Measurements from ENCODE around the gene STAT3. TPM values are rescaled to one million over a fixed set of nuclear protein-coding genes. Genes with fewer than 3 reads are reported as not detected.

Gene STAT3
- total RNA-seq, 1 donor from 2014 or later = 181 TPM

- Histone ChIP-seq H3K4me3 (peak overlapping the region; percentile 82 to 88), H3K9me3 (no peaks in the 10 kb centered on the region), H3K36me3 (peaks cover 8 to 10% of the 10 kb centered on the region in 2 donors), H3K4me1 (peaks cover 16 to 21% of the 10 kb centered on the region in 2 donors), H3K27ac (peak overlapping the region; percentile 90 to 94), H3K27me3 (no peaks in the 10 kb centered on the region)
- DNase-seq (ENCODE audit: low spot score in 2 of 2) = peak in 1 of 2 donors; percentile 71
- intact Hi-C loops (cut with DNase I) = no loop called here
- TF ChIP-seq, protein P1, sequence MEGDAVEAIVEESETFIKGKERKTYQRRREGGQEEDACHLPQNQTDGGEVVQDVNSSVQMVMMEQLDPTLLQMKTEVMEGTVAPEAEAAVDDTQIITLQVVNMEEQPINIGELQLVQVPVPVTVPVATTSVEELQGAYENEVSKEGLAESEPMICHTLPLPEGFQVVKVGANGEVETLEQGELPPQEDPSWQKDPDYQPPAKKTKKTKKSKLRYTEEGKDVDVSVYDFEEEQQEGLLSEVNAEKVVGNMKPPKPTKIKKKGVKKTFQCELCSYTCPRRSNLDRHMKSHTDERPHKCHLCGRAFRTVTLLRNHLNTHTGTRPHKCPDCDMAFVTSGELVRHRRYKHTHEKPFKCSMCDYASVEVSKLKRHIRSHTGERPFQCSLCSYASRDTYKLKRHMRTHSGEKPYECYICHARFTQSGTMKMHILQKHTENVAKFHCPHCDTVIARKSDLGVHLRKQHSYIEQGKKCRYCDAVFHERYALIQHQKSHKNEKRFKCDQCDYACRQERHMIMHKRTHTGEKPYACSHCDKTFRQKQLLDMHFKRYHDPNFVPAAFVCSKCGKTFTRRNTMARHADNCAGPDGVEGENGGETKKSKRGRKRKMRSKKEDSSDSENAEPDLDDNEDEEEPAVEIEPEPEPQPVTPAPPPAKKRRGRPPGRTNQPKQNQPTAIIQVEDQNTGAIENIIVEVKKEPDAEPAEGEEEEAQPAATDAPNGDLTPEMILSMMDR (IDR thresholded peaks at IDR 0.05) = no peak
Observed at GRCh38 chr17:42288803-42289610, 99.2 kb downstream of the STAT3 start.

DNA sequence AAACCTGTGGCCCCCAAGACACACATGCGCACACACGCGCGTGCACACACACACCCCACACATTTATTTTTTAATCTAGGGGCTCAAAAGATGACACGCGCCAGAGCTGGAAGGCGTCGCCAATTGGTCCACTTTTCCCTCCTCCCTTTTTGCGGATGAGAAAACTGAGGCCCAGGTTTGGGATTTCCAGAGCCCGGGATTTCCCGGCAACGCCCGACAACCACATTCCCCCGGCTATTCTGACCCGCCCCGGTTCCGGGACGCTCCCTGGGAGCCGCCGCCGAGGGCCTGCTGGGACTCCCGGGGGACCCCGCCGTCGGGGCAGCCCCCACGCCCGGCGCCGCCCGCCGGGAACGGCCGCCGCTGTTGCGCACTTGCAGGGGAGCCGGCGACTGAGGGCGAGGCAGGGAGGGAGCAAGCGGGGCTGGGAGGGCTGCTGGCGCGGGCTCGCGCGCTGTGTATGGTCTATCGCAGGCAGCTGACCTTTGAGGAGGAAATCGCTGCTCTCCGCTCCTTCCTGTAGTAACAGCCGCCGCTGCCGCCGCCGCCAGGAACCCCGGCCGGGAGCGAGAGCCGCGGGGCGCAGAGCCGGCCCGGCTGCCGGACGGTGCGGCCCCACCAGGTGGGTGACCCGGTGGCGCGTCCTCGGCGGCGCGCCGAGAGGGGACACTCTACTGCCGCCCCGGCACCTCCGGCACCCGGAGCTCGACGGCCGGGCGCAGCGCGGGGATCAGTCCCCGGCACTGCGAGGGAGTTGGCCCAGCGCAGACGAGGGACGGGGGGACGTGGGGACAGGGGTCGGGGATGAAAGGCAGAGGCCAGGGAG lies 100.1 kb downstream of the STAT3 start, which contains the start of gene STAT5A:
STAT5A (plus strand) TSS at position 522 of the 826 bp plus-strand sequence. CDS start 914 bp downstream, outside the sequence.
- intact Hi-C loops (cut with DNase I) = no loop called here
- H3K4me3 ChIP-seq = peak within 1 kb of the TSS; percentile 82 to 88
- no peaks in the 10 kb centered on the region for H3K9me3 ChIP-seq
- peaks cover 16 to 21% of the 10 kb centered on the region in 2 donors for H3K4me1 ChIP-seq
- peak within 1 kb of the TSS; percentile 90 to 94 for H3K27ac ChIP-seq
- no peaks in the 10 kb centered on the region for H3K27me3 ChIP-seq
- DNase-seq (ENCODE audit: low spot score in 2 of 2) = peak; percentile 74 to 95
- TF ChIP-seq, protein P1 (IDR thresholded peaks at IDR 0.05) = peak in 1 of 3 experiments; percentile 17
- peaks cover 8 to 10% of the 10 kb centered on the region in 2 donors for H3K36me3 ChIP-seq

DNA sequence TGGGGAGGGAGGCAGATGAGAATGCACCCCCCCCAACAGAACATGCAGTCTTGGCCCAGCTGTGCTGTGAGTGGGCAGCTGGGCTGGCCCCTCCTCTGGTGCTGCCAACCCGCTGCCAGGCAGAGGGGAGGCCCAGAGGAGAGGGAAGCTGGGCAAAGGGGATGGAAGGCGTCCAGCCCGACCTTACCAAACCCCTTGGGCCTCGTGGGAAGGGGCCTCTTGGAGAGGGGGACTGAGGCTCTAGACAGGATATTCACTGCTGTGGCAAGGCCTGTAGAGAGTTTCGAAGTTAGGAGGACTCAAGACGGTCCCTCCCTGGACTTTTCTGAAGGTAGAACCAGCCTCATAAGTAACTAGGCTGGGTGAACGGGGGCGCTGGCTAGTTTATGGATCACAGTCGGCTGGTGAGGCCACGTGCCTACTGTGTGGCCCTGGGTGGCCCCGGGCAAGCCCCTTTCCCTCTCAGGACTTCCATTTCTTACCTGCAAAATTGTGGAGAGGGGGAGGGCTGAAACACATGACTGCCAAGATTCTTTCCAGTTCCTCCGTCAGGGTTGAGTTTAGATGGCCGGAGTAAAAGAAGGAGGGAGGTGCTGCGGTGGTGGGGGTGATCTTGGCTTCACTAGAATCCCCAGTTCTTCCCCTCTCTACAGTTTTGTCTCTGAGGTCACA lies 100.8 kb downstream of the STAT3 start:
- H3K4me3 ChIP-seq = peak overlapping the region; percentile 82 to 88
- TF ChIP-seq, protein P1 (IDR thresholded peaks at IDR 0.05) = no peak
- intact Hi-C loops (cut with DNase I) = no loop called here
- H3K27ac ChIP-seq = peak overlapping the region; percentile 90 to 94
- H3K9me3 ChIP-seq = no peaks in the 10 kb centered on the region
- H3K36me3 ChIP-seq = peaks cover 4 to 7% of the 10 kb centered on the region in 2 donors
- DNase-seq (ENCODE audit: low spot score in 2 of 2) = peak in 1 of 2 donors; percentile 88
- peaks cover 16 to 21% of the 10 kb centered on the region in 2 donors for H3K4me1 ChIP-seq
- no peaks in the 10 kb centered on the region for H3K27me3 ChIP-seq

DNA sequence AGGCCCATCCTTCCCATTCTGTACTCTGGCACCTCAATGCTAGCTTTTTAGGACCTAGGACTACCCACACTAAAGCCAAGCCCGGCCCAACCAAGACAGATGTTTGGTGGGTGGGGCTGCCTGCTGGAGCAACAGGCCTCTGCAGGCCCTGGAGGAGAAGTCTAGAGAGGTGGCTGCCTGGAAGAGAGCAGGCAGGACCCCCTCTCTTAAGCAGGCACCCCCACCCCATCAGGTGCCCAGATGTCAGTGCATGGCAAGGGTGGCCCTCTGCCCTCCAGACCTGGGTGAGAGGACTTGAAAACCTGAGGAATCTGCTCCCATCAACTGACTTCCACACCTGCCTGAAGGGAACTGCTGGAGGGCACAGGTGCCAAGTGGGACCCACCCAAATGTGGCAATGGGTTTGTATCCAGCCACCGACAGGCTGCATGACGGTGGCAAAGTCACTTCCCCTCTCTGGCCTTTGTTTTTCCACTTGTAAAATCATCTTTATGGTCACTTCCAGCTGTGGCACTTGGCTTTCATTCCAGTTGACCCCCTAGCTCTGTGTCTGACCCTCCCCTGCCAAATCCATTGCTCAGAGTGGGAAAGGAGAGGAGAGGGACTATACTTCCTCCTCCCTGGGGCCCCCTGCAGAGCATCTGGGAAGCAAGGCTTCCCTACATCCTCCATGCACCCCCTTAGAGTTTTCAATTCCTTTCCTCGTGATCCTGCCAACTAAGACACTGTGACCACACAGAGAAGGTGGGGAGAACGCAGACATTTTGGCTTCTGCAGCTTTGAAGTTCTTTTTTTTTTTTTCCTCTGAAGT lies 101.6 kb downstream of the STAT3 start:
- TF ChIP-seq, protein P1 (IDR thresholded peaks at IDR 0.05) = no peak
- peak overlapping the region; percentile 90 to 94 for H3K27ac ChIP-seq
- H3K9me3 ChIP-seq = no peaks in the 10 kb centered on the region
- peak in 1 of 2 donors; percentile 62 for DNase-seq (ENCODE audit: low spot score in 2 of 2)
- no peaks in the 10 kb centered on the region for H3K36me3 ChIP-seq
- no peaks in the 10 kb centered on the region for H3K27me3 ChIP-seq
- peak overlapping the region; percentile 82 to 88 for H3K4me3 ChIP-seq
- H3K4me1 ChIP-seq = peaks cover 16 to 21% of the 10 kb centered on the region in 2 donors
- intact Hi-C loops (cut with DNase I) = no loop called here
